Large intestine (tissue), 3 donors: Measurements from ENCODE around the gene MISP3. TPM values are rescaled to one million over a fixed set of nuclear protein-coding genes. Genes with fewer than 3 reads are reported as not detected.
"Not testable (repeated sequence)": the region's sequence is repeated elsewhere in the genome, so short reads cannot be mapped to it uniquely, and the experiment has no call there.

Source experiments
- DNase-seq, 2 donors: peaks; one replicate each; pipeline versions ENCODE4 v3.0.0 to v3.0.0-alpha.2; 2013
- H3K27ac ChIP-seq: one replicate; pipeline ENCODE4 v1.5.1; 2013; ENCODE audit warnings: low read length
- H3K27me3 ChIP-seq: 2 replicates; pipeline ENCODE4 v1.6.1; 2013; ENCODE audit warnings: low read length; ENCODE audit not compliant: control insufficient read depth, insufficient read depth
- H3K36me3 ChIP-seq: 2 replicates; pipeline ENCODE4 v1.6.1; 2013; ENCODE audit warnings: low read length; ENCODE audit not compliant: control insufficient read depth, insufficient read depth
- H3K4me1 ChIP-seq: one replicate; pipeline ENCODE4 v1.6.1; 2013; ENCODE audit warnings: low read length; ENCODE audit not compliant: control insufficient read depth, insufficient read depth
- H3K4me3 ChIP-seq: one replicate; pipeline ENCODE4 v1.5.1; 2013; ENCODE audit warnings: low read length
- H3K9me3 ChIP-seq: one replicate; pipeline ENCODE4 v1.6.1; 2013; ENCODE audit warnings: mild to moderate bottlenecking, low read depth, low read length, moderate library complexity; ENCODE audit not compliant: control insufficient read depth
- WGBS: methylation state at CpG from one replicate; pipeline ENCODE4 v1.1.5; 2013; ENCODE audit warnings: low lambda C conversion rate; ENCODE audit not compliant: insufficient coverage; 5-methylcytosine and 5-hydroxymethylcytosine counted together
- polyA plus RNA-seq: library from polyadenylated mRNA; unstranded; fragments of 120-200 nt; gene quantifications from one replicate; pipeline ENCODE4 v1.2.1, GENCODE V29; 2013

The MISP3 gene
- polyA plus RNA-seq, 1 donor: 12.3 TPM

DNA sequence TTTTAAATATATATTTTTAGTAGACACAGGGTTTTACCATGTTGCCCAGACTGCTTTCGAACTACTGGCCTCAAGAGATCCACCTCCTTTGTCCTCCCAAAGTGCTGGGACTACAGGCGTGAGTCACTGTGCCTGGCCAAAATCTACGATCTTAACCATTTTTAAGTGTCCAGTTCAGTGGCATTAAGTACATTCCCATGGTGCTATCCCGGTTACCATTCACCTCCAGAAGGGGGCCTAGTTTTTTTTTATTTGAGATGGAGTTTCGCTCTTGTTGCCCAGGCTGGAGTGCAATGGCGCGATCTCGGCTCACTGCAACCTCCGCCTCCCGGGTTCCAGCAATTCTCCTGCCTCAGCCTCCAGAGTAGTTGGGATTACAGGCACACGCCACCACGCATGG, 37.4 kb upstream of the MISP3 start:
- not testable (repeated sequence) for DNase-seq, H3K27me3 ChIP-seq, H3K4me1 ChIP-seq, H3K27ac ChIP-seq, H3K9me3 ChIP-seq, H3K4me3 ChIP-seq, H3K36me3 ChIP-seq
- WGBS: no CpG with 5 or more reads among the region's 12 CpGs

DNA sequence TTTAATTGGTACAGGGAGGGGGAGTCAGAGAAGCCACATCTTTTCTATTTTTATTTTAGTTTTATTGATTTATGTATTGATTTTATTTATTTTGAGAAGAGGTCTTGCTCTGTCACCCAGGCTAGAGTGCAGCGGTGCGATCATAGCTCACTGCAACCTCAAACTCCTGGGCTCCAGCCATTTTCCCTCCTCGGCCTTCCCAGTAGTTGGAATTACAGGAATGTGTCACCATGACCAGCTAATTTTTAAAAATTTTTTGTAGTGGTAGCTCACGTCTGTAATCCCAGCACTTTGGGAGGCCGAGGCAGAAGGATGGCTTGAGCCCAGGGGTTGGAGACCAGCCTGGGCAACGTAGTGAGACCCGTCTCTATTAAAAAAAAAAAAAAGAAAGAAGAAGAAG, 36.9 kb upstream of the MISP3 start:
- Histone ChIP-seq H3K4me3 (no peak overlapping the region), H3K27ac (no peak overlapping the region), H3K9me3 (no peaks in the 10 kb centered on the region), H3K36me3 (no peaks in the 10 kb centered on the region), H3K4me1 (peaks cover 3% of the 10 kb centered on the region), H3K27me3 (peaks cover 5% of the 10 kb centered on the region)
- WGBS: 100% methylated on average over 3 of the region's 7 CpGs
- DNase-seq: no peak

DNA sequence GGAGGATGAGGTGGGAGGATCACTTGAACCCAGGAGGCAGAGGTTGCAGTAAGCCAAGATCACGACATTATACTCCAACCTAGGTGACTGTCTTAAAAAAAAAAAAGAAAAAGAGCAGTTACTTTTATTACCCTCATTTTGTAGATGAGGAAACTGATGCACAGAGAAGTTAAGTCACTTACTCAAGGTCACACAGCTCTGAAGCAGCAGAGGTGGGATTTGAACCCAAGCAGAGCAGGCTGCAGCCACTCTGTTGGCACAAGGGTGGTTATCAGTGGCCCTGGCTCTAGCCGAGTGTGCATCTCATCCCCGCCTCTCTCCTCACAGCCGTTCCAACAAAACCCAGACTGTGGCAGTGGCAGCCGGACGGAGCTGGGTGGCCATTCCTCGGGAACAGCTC, 33.4 kb upstream of the MISP3 start:
- no peaks in the 10 kb centered on the region for H3K9me3 ChIP-seq
- H3K4me3 ChIP-seq: no peak overlapping the region
- no peaks in the 10 kb centered on the region for H3K36me3 ChIP-seq
- no peaks in the 10 kb centered on the region for H3K4me1 ChIP-seq
- no peak for DNase-seq
- no peaks in the 10 kb centered on the region for H3K27me3 ChIP-seq
- WGBS: no CpG with 5 or more reads among the region's 7 CpGs
- no peak overlapping the region for H3K27ac ChIP-seq

DNA sequence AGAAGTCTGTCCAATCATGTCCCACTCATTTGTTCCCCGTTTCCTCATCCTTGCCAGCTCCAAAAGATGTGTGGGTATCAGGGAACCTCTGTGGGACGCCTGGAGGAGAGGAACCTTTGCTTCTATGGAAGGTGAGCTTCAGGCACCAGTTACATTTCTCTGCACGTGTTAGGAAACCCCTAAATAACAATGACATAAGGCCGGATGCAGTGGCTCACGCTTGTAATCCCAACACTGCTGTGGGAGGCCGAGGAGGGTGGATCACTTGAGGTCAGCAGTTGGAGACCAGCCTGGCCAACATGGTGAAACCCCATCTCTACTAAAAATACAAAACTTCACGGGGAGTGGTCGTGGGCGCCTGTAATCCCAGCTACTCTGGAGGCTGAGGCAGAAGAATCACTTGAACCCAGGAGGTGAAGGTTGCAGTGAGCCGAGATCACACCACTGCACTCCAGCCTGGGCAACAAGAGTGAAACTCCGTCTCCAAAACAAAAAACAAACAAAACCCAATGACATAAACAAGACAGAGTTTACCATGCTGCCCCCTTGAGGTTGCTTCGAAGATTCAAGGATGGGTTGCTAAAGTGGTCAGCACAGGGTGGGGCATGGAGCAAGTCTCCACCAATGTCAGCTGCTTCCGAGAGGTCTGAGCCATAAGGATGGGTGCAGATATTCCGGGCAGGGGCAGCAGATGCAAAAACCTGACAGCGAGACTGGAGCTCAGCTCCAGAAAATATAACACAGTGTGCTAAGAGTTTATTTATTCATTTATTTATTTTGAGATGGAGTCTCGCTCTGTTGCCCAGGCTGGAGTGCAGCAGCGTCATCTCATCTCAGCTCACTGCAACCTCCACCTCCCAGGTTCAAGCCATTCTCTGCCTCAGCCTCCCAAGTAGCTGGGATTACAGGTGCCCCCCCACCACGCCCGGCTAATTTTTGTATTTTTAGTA, 29.7 kb upstream of the MISP3 start:
- not testable (repeated sequence) for H3K36me3 ChIP-seq, H3K9me3 ChIP-seq, H3K4me1 ChIP-seq, H3K4me3 ChIP-seq, H3K27ac ChIP-seq, H3K27me3 ChIP-seq
- WGBS: no CpG with 5 or more reads among the region's 19 CpGs
- DNase-seq: peak in 1 of 2 donors; percentile 52

DNA sequence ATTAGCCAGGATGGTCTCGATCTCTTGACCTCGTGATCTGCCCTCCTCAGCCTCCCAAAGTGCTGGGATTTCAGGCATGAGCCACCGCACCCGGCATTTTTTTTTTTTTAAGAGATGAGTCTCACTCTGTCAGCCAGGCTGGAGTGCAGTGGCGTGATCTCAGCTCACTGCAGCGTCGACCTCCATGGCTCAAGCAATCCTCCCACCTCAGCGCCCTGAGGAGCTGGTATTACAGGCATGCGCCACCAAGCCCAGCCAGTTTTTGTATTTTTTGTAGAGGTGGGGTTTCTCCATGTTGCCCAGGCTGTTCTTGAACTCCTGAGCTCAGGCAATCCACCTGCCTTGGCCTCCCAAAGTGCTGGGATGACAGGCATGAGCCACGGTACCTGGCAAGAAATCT, 24.7 kb upstream of the MISP3 start:
- not testable (repeated sequence) for H3K9me3 ChIP-seq, DNase-seq, H3K4me3 ChIP-seq, H3K27ac ChIP-seq, H3K36me3 ChIP-seq, H3K4me1 ChIP-seq, H3K27me3 ChIP-seq
- no CpG with 5 or more reads among the region's 10 CpGs for WGBS

DNA sequence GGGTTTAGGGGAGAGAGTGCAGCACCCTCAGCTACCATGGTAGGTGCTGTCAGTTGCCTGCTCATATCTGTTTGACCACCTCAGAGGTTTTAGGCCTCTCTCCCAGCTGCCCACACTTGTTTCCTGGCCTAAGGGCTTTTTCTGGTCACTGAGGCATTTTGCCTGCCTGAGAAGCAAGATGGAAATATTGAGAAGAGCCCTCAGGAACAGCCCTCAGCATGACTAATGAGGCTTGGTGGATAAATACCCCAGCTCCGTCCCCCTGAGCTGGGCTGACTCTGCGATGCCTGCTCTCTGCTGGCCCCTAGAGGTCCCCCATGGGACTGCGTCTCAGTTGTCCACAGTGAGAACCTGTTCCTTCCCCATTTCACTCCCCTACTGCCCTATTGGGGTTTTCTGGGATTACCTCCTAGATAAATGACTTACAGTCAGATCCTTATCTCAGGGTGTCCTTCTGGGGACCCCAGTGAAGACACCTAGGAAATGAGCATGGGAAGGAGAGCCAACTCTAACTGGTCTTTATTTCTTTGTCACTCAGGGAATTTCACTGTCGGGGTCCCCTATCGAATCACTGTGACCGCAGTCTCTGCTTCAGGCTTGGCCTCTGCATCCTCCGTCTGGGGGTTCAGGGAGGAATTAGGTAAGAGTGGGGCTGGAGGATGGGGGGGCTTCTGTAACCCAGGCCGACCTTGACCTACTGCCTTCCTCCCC, 24.0 kb upstream of the MISP3 start:
- no peak overlapping the region for H3K4me3 ChIP-seq
- WGBS: no CpG with 5 or more reads among the region's 8 CpGs
- no peaks in the 10 kb centered on the region for H3K4me1 ChIP-seq
- H3K36me3 ChIP-seq: peaks cover 5% of the 10 kb centered on the region
- H3K27me3 ChIP-seq: no peaks in the 10 kb centered on the region
- no peak for DNase-seq
- peaks cover 4% of the 10 kb centered on the region for H3K9me3 ChIP-seq
- no peak overlapping the region for H3K27ac ChIP-seq

DNA sequence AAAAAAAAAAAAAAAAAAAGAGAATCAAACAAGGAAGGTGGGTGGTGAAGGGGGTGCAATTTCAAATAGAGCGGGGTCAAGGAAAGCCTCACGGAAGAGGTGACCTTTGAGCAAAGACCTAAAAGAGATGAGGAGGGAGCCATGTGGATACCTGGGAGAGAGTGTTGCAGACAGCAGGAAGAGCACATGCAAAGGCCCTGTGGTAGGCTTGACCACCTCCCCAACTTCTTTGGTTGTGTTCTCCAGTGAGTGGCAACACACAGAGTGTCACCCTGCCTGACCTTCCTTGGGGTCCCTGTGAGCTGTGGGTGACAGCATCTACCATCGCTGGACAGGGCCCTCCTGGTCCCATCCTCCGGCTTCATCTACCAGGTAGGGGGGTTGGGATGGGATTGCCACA, 22.1 kb upstream of the MISP3 start:
- H3K9me3 ChIP-seq: peaks cover 5% of the 10 kb centered on the region
- DNase-seq: no peak
- H3K27ac ChIP-seq: no peak overlapping the region
- no peaks in the 10 kb centered on the region for H3K4me1 ChIP-seq
- H3K36me3 ChIP-seq: peaks cover 5% of the 10 kb centered on the region
- no CpG with 5 or more reads among the region's 4 CpGs for WGBS
- no peaks in the 10 kb centered on the region for H3K27me3 ChIP-seq
- no peak overlapping the region for H3K4me3 ChIP-seq

DNA sequence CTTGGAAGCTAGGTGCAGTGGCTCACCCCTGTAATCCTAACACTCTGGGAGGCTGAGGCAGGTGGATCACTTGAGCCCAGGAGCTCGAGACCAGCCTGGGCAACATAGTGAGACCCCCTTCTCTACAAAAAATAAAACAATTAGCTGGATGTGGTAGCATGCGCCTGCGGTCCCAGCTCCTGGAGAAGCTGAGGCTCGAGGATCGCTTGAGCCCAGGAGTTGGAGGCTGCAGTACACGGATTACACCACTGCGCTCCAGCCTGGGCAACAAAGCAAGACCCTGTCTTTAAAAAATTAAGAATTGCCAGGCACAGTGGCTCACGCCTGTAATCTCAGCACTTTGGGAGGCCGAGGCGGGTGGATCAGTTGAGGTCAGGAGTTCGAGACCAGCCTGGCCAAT, 21.6 kb upstream of the MISP3 start:
- not testable (repeated sequence) for H3K27ac ChIP-seq, DNase-seq, H3K27me3 ChIP-seq, H3K36me3 ChIP-seq, H3K4me3 ChIP-seq, H3K4me1 ChIP-seq, H3K9me3 ChIP-seq
- WGBS: no CpG with 5 or more reads among the region's 11 CpGs

DNA sequence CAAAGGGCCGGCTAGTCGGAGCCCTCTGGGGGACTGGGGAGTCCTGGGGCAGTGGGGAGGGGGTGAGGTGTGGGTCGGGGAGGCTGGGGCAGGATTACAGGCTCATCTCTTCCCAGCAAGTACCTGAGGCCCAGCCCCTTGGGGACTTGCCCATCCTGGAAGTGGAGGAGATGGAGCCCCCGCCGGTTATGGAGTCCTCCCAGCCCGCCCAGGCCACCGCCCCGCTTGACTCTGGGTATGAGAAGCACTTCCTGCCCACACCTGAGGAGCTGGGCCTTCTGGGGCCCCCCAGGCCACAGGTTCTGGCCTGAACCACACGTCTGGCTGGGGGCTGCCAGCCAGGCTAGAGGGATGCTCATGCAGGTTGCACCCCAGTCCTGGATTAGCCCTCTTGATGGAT, 20.6 kb upstream of the MISP3 start:
- Histone ChIP-seq H3K9me3 (peaks cover 5% of the 10 kb centered on the region), H3K4me1 (no peaks in the 10 kb centered on the region), H3K27ac (no peak overlapping the region), H3K4me3 (no peak overlapping the region), H3K36me3 (peaks cover 5% of the 10 kb centered on the region), H3K27me3 (peaks cover 1% of the 10 kb centered on the region)
- WGBS: no CpG with 5 or more reads among the region's 9 CpGs
- no peak for DNase-seq

DNA sequence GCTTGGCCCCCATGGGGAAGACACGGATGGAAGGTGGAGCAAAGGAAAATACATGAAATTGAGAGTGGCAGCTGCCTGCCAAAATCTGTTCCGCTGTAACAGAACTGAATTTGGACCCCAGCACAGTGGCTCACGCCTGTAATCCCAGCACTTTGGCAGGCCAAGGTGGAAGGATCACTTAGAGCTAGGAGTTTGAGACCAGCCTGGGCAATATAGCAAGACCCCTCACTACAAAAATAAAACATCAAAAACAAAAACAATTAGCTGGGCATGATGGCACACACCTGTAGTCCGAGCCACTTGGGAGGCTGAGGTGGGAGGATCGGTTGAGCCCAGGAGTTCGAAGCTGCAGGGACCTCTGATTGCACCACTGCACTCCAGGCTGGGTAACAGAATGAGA, 20.1 kb upstream of the MISP3 start:
- WGBS: 73% methylated on average over 2 of the region's 6 CpGs
- no peak for DNase-seq

More for the DNA sequence above, 20.1 kb upstream of the MISP3 start:
- Histone ChIP-seq H3K27me3 (peaks cover 2% of the 10 kb centered on the region), H3K4me3 (no peak overlapping the region), H3K27ac (no peak overlapping the region), H3K4me1 (no peaks in the 10 kb centered on the region), H3K9me3 (peaks cover 5% of the 10 kb centered on the region), H3K36me3 (peaks cover 5% of the 10 kb centered on the region)
